C4-2B (cell line): ENCODE measurements around the gene SERPINB10.

Experiments
- CTCF ChIP-seq: fragments of 450-650 bp; conservative IDR thresholded peaks from 2 replicates; pipeline ENCODE4 v1.5.1; 2017; ENCODE audit warnings: mild to moderate bottlenecking
- ZFX ChIP-seq: fragments of 450-650 bp; IDR thresholded peaks from 2 replicates; pipeline ENCODE4 v1.6.1; 2017

GRCh38 chr18:63892566-63892965 lies 15.2 kb upstream of the SERPINB10 start:
- TF ChIP-seq CTCF (no peak), ZFX (no peak)
